Measurements from ENCODE around the gene SPCS1. TPM values are rescaled to one million over a fixed set of nuclear protein-coding genes. Genes with fewer than 3 reads are reported as not detected.

SPCS1 gene
- total RNA-seq, 1 experiment from 2014 or later = 81.1 TPM

DNA sequence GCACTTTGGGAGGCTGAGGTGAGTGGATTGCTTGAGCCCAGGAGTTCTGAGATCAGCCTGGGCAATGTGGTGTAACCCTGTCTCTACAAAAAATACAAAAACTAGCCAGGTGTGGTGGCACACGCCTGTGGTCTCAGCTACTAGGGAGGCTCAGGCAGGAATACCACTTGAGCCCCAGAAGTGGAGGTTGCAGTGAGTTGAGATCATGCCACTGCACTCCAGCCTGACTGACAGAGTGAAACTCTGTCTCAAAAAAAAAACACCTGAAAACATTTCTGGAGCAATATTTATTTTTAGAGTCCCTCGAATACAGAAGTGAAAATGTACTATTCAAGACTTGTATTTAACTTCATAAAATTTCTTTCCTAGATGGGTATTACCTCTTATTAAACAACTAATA lies 4.6 kb downstream of the SPCS1 start:
- no peak overlapping the region for H3K4me3 ChIP-seq (ENCODE audit: low read depth, low read length, poor library complexity, severe bottlenecking)
- H3K4me1 ChIP-seq (ENCODE audit: insufficient read depth, low read length, poor library complexity, severe bottlenecking) = no peaks in the 10 kb centered on the region
- no peak for TF ChIP-seq CTCF (conservative IDR thresholded peaks at IDR 0.05; ENCODE audit: low read depth, low read length)
- TF ChIP-seq EZH2 (IDR thresholded peaks at IDR 0.05; ENCODE audit: borderline replicate concordance, low read depth, low read length, poor library complexity, severe bottlenecking) = no peak
- intact Hi-C loops (cut with micrococcal nuclease; ENCODE audit: unreplicated experiment) = no loop called here
- no peak overlapping the region for H3K27ac ChIP-seq (ENCODE audit: low read depth, low read length, poor library complexity, severe bottlenecking)
- no peaks in the 10 kb centered on the region for H3K9me3 ChIP-seq (ENCODE audit: low read depth, low read length, poor library complexity, severe bottlenecking)
- no TSS peak for BruUV-seq (replicated peaks)
- ChIA-PET POLR2A (ENCODE audit: low non-redundant PET) (interaction anchor here (0.7 kb wide), 1 partner anchor 14 kb away, joined by 4 read pairs; no protein-coding TSS in a partner anchor), CTCF (no interaction called here)
- DNase-seq (ENCODE audit: low spot score) = no peak
- no peaks in the 10 kb centered on the region for H3K27me3 ChIP-seq (replicated peaks; ENCODE audit: insufficient read depth, low read depth, low read length, poor library complexity)
- H3K36me3 ChIP-seq (ENCODE audit: insufficient read depth, low read length, poor library complexity, severe bottlenecking) = peaks cover 6% of the 10 kb centered on the region

DNA sequence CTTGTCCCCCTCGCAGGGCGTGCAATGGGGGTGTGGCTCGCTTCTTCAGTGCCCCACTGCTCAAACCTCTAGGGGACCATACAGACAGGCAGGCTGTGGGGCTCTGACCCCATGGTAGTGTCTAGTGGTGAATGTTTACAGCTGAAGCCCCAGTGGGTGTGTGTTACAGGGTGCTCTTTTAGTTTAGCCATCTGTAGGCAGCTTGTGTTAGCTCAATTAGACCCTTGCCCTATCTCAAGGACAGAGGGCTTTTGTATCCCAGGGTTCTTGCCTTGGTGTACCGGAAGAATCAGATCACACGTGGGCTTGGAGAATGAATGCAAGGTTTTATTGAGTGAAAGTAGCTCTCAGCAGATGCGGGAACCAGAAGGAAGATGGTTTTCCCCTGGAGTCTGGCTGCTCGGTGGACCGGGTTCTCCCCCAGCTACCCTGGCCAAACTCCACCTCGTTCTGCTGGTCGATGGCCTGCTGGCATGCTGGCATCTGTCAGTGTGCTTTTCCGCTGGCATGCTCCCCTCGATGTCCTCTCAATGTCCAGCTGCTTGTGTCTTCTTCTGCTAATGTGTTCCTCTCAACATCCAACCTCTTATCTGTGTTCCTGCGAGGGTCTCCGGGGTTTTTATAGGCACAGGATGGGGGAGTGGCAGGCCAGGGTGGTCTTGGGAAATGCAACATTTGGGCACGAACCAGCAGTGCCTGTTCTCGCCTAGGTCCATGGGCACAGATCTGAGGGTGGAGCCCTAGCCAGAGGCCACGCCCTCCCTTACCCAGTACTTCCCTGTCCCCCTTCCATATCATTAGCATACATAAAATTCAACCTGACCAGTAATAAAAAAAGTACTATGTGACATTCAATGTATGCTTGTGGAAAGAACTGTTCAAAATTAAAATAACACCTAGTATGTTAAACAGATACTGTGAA lies 6.6 kb downstream of the SPCS1 start:
- Histone ChIP-seq H3K27ac (ENCODE audit: low read depth, low read length, poor library complexity, severe bottlenecking) (no peak overlapping the region), H3K4me3 (ENCODE audit: low read depth, low read length, poor library complexity, severe bottlenecking) (no peak overlapping the region), H3K9me3 (ENCODE audit: low read depth, low read length, poor library complexity, severe bottlenecking) (no peaks in the 10 kb centered on the region), H3K4me1 (ENCODE audit: insufficient read depth, low read length, poor library complexity, severe bottlenecking) (no peaks in the 10 kb centered on the region), H3K36me3 (ENCODE audit: insufficient read depth, low read length, poor library complexity, severe bottlenecking) (peaks cover 6% of the 10 kb centered on the region), H3K27me3 (replicated peaks; ENCODE audit: insufficient read depth, low read depth, low read length, poor library complexity) (no peaks in the 10 kb centered on the region)
- intact Hi-C loops (cut with micrococcal nuclease; ENCODE audit: unreplicated experiment) = no loop called here
- no peak for DNase-seq (ENCODE audit: low spot score)
- TF ChIP-seq CTCF (conservative IDR thresholded peaks at IDR 0.05; ENCODE audit: low read depth, low read length) (no peak), EZH2 (IDR thresholded peaks at IDR 0.05; ENCODE audit: borderline replicate concordance, low read depth, low read length, poor library complexity, severe bottlenecking) (no peak)
- POLR2A ChIA-PET (ENCODE audit: low non-redundant PET) = no interaction called here
- CTCF ChIA-PET = no interaction called here
- BruUV-seq (replicated peaks) = no TSS peak

DNA sequence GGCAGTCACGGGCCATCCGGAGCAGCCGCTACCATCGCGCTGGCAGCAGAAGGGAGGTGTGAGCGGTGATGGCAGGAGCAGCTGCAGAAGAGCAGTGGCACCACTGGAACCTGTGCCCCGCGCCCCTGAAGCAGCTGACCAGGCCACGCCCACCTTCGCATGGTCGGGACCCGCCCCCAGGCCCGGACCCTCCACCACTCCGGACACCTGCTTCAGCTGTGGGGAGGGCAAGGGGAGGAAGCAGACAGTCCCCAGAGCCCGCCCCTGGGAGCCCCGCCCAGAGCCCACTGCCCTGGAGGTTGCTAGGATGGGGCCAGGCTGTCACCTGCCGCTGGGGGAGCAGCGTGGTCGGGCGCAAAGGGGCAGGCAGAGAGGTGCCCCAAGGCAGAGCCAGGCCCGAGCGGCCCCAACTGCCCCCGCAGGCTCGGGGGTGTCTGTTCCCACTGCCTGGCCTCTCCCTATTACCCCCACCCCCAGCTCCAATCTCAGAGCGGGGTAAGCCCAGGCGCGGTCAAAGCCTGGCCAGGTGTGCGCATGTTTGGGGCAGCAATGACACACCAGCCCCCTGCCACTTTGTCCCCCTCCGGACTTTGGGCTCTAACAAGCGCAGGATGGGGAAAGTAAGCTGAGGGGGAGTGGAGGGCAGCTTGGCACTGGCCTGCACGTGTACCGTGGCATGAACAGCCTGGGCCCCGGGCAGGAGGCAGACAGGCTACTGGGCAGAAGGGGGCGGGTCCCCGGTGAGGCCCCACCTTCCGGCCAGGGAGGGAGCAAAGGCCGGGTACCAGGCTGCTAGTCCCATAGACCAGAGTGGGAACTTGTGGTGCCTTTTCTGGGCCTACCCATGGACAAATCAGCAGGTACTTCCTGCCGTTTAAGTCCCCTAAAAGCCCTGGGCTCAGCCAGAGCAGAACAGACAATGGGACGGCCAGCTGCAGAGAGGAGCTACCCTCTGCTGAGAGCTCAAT lies 8.7 kb downstream of the SPCS1 start:
- CTCF ChIA-PET = no interaction called here
- no peak overlapping the region for H3K4me3 ChIP-seq (ENCODE audit: low read depth, low read length, poor library complexity, severe bottlenecking)
- DNase-seq (ENCODE audit: low spot score) = no peak

More for the DNA sequence above, 8.7 kb downstream of the SPCS1 start:
- POLR2A ChIA-PET (ENCODE audit: low non-redundant PET) = no interaction called here
- no peak for TF ChIP-seq EZH2 (IDR thresholded peaks at IDR 0.05; ENCODE audit: borderline replicate concordance, low read depth, low read length, poor library complexity, severe bottlenecking)
- TF ChIP-seq CTCF (conservative IDR thresholded peaks at IDR 0.05; ENCODE audit: low read depth, low read length) = no peak
- Histone ChIP-seq H3K4me1 (ENCODE audit: insufficient read depth, low read length, poor library complexity, severe bottlenecking) (no peaks in the 10 kb centered on the region), H3K36me3 (ENCODE audit: insufficient read depth, low read length, poor library complexity, severe bottlenecking) (no peaks in the 10 kb centered on the region), H3K9me3 (ENCODE audit: low read depth, low read length, poor library complexity, severe bottlenecking) (no peaks in the 10 kb centered on the region), H3K27me3 (replicated peaks; ENCODE audit: insufficient read depth, low read depth, low read length, poor library complexity) (no peaks in the 10 kb centered on the region), H3K27ac (ENCODE audit: low read depth, low read length, poor library complexity, severe bottlenecking) (no peak overlapping the region)
- intact Hi-C loops (cut with micrococcal nuclease; ENCODE audit: unreplicated experiment) = no loop called here
- BruUV-seq (replicated peaks) = no TSS peak
